Cerebellar nuclear complex (tissue), 1 donor: ENCODE measurements around the gene ADAMTS17.

ENCODE experiments used
- DNase-seq, 2 experiments: peaks; one replicate each; lab custom pipeline; 2025; lab: John Stamatoyannopoulos, UW

The ADAMTS17 gene

DNA sequence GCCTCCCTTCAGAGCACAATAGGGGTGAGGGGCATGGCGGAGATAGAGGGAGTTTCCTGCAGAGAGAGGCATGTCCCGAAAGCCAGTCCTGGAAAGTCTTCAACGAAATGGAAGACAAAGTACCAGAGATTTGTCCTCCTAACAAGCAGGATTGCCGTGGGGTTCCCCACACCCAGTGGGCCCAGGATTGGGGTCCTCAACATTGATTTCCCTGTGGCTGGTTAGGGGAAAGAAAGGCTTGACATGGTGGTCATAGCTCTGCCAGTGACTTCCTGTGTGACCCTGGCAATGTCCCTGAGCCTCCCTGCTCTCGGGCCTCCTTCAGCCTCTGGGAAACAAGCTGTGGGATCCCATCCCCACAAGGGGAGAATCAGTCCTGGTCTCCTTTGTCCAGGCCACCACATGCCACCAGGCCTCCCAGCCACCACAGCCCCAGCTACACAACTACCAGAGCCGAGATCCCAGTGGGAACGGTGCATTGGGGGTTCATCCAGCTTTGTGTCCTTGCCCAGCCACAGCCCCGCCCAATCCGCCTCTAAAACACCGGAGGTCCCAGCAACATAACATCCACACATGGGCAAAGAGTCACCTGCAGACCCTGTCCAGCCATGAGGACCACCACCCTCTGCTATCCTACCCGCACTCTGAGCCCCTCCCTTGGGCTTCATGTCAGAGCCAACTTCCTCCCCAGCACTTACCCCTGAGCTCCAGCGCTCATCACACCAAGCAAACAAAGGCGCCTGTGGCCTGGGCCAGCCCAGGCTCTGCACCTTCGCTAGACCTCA lies 63.0 kb downstream of the ADAMTS17 start:
- no peak for DNase-seq

DNA sequence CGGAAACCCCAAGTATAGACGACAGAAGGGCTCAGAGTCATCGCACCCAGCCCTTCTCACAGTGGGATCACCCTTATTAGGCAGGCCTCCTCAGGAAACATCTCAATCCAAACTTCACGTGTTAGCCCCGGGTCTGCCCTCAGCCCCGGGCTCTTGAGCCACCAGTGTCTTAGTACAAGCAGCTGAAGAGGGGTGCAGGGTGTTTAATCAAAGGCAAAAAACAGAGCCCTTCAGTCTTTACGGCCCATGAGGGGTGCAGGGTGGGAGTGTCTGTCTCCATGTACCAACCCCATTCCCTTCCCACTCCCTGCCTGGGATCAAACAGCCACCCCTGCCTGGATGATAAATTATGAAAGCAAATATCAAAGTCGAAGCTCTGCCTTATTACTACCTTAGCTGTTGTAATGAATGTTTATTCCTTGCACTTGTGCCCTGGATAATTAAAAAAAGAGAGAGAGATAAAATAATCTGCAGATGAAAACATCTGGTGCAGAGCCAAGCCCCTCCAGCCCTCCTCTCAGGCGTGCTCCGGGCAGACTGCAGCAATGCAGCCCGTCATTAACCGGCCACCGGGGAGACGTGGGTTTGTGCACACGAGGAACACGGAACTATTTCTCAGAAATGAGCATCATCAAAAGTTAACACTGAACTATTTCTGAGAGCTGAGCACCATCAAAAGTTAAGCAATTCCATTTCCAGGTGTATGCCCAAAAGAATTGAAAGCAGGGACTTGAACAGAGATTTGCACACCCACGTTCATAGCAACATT lies 64.5 kb downstream of the ADAMTS17 start:
- no peak for DNase-seq

DNA sequence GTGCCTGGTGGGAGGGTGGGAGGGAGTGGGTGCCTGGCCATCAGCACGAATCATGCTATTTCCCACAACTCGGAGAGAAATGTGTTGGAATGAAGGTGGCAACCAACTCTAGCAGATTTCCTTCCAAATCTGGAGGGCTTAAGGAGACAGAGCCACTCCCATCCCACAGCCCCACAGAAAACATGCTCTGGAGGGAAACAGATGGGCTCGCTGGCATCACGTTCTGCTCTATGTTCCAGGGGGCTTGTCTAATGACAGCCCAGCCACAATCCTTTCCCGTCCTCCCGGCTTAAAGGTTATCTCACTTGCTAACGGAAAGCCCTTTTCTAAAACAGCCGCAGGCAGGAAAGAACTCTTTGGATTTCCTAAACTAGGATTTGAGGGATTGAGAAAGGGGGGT lies 65.3 kb downstream of the ADAMTS17 start:
- no peak for DNase-seq

DNA sequence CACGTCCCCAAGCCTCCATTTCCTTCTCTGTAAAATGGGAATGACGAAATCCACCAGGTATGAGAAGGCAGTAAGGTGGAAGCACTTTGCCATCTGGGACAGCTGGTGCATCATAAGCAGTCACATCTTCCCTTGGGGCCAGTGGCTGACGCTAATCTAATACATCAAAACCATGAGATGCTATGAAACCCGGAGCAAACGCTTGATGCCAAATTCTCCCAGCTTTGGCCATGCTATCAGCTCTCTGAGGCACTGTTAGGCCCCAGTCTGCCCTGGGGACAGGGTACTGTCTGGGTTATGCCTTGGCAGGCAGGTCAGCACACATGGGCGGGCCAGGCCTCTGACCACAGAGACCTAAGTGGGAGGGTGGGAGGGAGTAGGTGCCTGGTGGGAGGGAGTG lies 66.1 kb downstream of the ADAMTS17 start:
- DNase-seq = no peak

DNA sequence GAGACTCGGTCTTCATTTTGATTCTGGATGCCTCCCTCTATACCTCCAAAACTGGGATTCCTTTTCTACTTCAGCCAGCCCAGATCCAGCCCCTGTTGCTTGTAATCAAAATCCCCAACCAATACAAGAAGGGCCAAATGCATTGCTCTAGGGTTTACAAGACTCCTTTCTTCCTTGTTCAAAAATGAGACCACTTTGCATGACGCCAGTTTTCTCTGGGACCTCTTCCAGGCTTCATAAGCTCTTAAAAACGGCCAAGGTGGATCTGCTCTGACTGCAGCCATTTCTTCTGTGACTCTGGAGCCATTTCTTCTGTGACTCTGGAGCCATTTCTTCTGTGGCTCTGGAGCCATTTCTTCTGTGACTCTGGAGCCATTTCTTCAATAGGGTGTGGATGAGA lies 71.9 kb downstream of the ADAMTS17 start:
- no peak for DNase-seq

DNA sequence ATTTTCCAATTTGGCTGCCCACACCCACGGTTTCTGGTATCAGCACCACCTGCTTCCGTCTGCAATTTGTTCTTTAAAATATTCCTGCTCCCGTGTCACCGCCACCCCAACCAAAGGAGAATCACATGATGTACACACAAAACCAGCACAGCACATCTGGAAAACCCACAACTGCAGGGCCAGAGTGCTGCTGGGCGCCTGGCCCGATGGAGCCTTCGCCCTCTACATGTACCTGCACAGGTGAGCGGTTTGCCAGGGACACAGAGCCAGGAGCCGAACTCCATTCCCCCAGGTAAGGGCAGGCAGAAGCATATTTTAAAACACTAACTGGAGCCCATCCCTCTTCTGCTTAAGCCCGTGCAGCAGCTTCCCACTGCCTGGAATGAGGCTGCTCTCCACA lies 75.6 kb downstream of the ADAMTS17 start:
- DNase-seq = no peak

DNA sequence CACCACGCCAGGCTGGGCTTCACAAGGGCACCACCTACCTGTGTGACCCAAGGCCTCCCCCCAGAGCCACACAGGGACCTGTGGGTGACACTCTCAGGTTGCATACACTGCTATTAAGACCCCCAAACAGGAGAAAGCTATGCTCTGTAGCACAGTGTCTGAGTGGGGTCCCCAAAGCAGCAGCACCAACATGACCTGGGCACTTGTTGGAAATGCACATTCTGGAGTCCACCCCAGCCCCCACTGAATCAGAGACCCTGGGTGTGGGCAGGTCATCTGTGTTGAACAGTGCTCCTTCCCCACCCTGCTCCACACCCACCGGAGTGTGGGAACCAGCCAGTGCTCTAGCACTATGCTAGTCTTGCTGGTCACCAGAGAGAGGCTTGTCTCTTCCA lies 76.1 kb downstream of the ADAMTS17 start:
- no peak for DNase-seq

DNA sequence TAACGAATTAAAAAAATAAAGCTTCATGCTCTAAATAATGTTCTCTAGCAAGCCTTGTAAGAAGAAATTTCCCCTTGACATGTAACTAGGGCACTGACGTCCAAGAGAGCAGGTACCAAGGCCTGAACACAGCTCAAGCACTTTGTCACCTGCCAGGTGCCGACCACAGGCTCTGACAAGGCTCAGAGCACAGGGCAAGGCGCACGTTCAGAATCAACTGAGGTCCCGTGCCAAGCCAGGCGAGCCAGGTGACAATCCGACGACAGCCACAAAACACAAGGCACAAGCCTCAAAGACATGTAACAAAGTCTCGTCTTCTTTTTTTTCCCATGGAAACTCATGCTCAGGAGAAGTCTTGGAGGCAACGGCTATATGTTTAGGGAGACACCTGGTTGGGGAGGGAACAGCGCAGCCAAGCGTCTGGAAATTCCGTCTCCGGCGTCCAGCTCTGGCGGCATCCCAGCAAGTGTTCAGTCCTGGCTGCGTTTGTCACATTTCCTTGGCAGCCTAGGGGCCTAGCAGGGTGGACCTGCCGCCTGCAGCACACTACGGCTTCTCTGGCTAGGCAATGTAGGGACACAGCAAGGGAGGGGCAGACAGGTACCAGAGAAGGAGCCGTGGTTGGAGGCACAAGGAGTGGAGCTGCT lies 76.7 kb downstream of the ADAMTS17 start:
- no peak for DNase-seq

DNA sequence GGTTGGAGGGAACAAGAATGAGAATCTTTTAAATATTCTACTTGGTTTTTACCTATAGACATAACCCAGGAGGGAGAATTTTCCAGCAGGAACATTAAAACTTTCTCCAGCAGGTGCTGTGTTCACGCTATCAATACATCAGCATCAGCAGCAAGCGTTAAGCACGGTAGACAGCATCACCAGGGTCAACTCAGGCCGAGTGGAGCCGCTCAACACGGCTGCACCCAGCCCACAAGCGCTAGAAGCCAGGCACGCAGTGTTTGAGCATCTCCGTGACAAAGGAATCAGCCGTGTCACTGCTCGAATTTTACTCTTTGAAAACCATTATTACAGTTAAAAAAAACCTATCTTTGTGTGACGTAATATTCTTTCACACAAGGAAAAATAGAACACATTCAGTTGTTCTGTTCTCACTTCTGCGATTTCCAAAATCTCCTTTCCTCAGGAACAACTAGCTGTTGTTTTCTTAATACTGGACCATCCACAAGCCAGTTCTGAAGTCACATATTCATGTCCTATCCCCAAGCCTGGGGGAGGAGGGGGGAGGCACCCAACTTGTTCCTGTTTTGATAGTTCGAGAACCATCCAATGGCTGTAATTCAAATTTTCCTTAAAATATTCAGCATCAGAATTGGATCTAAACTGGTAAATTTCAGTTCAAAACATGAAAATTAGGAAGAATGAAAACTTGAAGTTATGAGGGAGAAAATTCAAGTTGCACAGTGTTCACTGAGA lies 77.9 kb downstream of the ADAMTS17 start:
- DNase-seq = no peak

DNA sequence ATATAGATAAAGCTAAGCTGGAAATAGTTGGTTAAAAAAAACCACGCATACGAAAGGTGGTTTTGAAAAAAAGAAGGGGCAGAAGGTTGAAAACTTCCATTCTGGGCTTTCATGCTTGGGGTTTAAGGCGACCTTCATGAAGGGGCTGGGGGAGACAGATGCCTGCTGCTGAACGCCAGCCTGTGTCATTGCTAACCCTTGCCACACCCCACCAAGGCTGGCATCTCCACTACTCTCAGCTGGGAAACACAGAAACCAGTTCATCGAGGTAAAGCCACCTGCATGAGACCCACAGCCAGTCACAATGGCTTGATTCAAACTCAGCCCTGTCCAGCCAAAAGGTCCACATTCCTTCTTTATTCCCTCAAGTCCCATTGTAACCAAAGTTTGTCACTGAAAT lies 78.7 kb downstream of the ADAMTS17 start:
- DNase-seq = no peak

DNA sequence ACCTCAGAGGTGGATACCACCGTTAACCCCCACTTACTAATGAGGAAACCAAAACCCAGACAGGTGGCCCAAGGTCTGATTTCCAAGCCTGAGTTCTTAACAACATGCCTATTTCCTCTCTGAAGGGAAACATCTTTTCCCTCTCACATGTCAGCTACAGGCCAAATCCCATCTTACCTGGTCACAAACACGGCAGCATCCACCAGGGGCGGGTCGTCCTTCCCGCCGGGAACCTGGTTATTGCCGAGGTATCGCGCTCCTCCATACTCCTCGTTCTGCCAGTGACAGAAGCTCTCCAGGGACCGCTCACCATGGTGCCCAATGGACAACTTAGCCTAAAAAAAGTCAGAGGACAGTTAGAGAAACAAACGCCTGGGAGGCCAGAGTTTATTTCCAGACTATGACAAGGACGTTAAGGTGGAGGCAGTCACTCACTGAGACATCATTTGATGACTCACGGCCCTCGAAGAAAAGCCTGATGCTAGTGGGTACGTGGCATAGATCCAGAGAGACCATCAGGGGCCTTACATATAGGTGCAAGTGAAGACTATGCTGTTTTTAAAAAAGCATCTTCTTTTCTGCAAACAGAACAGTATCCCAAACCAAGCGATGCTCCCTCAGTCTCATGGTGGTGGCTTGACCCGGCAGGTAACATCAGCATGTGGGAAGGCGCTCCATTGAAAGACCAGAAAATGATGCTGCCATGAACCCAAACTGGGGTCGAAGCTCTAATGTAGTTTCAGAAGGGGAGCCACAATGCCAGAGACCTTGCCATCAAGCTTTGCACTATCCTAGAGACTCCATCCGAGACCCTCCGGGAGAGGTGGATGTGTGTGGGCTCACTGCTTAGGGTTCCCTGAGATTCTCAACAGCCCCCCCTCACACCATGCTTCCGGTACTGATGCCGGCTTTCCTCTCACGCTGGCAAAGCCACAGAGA lies 80.2 kb downstream of the ADAMTS17 start:
- DNase-seq = no peak

DNA sequence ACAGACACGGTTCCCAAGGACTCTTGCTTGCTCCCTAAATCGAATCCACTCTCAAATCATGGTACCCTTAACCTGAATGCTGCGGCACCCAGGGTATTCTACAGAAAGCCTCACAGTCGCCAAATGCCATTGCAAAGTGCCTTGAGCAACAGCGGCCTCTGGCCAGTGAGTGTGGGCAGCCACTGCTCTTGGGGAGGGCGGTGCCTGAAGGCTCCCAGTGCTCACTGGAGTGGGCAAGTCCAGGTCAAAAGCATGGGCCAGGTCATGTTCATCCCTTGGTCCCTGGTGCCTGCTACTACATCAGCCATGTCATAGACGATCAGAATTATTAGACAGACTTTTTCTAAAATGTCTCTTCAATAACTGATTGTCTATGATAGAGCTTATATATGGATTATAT lies 82.5 kb downstream of the ADAMTS17 start:
- DNase-seq = no peak

DNA sequence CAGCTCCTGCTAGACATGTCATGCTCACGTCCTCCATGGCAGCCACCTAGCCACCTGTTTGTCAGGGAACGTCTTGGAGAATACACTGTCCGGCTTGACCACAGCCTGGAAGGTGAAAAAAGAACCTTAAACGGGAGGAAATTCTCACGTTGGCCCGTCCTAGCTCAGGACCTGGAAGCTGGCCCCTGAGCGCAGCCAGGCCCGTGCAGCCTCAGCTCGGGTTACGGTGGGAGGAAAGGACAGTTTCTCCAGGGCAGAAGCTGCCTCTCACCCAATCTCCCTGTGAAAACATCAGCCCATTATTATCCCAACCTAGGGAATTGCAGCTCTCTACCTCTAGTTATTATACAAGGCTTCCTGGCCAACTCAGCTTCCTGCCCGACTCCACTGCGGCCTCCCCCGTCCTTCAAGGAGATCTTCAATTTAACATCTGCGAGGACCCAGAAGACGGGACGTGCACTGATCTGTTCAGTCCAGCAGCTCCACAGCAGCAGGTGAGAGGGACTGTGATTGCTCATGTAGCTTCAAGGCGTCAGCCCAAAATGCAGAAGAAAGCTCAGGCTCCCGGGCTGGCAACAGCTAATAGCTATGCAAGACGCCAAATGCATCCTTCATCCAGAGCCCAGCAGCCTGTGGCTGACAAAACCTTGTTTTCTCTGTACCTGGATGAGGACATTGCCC lies 84.7 kb downstream of the ADAMTS17 start:
- no peak for DNase-seq

DNA sequence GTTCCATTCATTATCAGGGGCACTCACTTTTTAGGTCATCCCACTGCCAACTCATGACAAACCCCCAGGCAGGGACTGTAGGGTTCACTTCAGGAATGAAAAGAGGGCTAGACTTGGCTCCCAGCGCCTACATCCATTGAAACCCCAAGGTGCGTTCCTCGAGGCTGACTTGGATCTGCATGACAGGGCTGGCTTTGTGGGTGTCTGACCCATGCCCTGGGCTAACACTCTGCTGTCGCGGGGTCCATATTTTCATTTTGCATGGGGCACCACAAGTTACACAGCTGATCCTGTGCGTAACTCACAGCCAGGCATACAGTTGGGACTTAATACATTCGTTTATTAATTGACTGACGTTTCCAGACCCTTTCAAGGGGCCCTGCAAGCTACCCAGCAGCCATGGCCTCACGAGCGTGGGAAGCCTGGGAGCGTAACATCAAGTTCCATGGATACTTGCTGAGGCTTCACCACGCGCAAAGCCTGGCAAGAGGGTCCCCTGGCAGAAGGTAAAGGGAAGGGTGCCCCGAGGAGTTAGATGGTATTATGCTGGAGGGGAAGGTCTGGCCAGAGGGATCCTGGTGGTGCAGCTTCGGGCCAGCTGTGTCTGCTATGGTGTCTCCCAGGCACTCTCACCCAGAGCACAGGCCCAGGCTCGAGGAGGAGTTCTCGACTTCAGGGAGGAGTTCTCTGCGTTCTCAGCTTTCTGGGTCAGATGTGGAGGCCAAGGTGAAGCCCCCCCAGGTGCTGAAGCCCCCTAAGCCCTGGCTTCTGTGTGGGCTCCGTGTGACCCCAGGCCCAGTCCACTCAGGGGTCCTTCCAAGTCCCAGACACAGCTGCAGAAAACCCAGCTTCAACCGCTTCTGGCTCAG lies 85.4 kb downstream of the ADAMTS17 start:
- no peak for DNase-seq

DNA sequence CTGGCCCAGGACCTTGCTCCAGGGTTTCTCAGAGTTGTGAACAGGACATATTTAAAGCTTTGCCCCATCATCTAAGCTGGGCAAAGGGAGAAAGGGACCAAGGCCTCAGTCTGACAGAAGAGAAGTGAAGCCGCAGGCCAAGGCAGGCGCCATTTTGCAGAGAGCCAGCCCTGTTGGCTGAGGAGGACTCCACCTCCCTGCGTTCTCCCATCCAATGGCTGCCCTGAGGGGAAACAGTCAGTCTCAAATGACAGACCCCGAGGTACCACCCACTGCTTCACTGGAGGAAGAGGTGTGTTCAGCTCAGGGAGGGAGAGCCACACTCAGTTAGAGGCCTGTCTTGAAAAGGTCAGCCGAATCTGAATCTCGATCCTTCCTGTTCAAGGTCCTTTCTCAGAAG lies 86.1 kb downstream of the ADAMTS17 start:
- DNase-seq = no peak

DNA sequence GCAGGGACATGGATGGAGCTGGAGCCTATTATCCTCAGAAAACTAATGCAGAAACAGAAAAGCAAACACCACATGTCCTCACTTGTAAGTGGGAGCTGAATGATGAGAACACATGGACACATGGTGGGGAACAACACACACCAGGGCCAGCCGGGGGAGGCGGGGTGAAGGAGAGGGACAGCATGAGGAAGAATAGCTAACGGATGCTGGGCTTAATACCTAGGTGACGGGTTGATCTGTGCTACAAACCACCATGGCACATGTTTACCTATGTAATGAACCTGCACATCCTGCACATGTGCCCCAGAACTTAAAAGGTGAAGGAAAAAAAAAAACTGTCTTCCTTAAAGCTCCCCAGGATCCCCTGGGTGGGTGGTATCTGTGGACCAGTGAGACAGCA lies 87.1 kb downstream of the ADAMTS17 start:
- no peak for DNase-seq

DNA sequence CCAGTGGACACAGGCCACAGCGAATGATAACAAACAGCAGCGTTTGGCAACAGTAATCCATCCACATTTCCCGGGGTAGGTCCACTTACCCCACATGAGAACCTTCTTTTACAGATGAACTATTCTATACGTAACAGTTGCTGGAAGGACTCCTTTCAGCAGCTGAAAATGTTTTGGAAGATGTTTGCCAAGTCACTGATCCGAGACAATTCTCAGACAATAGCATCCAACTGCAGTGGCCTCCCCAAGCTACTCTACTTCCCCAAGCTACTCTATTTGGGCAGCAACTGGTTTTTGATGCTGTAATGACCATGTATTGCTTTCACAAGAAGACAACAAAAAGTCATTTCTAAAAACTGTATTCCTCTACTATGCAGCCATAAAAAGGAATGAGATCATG lies 87.5 kb downstream of the ADAMTS17 start:
- no peak for DNase-seq

DNA sequence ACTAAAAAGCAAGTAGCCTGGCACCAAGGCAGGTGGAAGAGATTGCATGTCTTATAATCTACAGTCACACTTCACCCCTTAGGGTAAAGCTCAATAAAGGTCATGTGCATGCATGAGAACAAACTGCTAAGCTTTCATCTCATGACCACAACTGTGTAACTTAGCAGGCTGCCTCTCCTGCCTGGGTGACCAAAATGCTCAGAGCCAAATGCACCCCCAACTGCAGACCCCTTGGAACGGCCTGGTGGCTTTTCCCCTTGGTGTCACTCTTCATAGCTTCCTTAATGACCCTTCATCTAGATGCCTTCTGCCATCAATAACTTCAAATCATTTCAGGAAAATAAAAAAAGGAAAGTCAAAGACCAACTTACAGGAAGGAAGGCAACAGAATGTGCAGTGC lies 88.1 kb downstream of the ADAMTS17 start:
- DNase-seq = no peak

DNA sequence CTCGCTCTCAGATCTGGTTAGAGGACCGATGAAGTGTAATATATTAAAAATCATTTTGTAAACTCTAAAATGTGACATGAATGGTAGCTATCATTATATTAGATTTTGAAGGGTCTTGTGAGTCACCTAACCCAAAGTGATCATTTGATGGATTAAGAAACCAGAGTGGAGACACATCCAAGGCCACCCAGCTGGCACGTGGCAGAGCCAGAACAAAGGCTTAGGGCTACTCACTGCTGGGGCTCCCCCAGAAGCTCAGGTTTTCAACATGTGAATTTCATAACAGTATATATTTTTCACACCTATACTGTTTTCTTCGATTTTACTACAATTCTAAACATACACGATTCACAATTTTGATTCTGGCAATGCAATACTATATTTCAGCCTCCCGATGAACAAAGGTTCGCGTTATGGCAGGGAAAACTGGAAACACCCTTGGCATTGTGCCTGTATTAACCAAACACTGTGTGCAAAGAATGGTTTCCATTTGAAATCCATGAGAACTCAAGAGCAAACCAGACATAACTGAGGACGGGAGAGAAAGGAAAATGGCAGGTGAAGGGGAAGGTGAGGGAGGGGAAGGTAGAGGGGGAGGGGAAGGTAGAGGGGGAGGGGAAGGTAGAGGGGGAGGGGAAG lies 88.9 kb downstream of the ADAMTS17 start:
- DNase-seq = no peak
